ENCODE measurements around the gene PIAS4. TPM values are rescaled to one million over a fixed set of nuclear protein-coding genes. Genes with fewer than 3 reads are reported as not detected.

Gene PIAS4
- total RNA-seq, 2 experiments from 2014 or later, result 32.9 to 34.7 TPM

GRCh38 chr19:4080473-4080872, 72.9 kb downstream of the PIAS4 start:
- ChIA-PET CTCF (no interaction called here), POLR2A (no interaction called here)

- ChIA-PET CTCF (interaction anchor here (0.6 to 1.1 kb wide), 5 partner anchors 14 to 1121 kb away, joined by 3 to 5 read pairs (median 4); no protein-coding TSS in a partner anchor), POLR2A (no interaction called here)
Measured at GRCh38 chr19:4081441-4082129, 74.0 kb downstream of the PIAS4 start.

- ChIA-PET CTCF (interaction anchor here (0.7 to 1.1 kb wide), 3 partner anchors 13 to 59 kb away, joined by 3 to 5 read pairs (median 4); no protein-coding TSS in a partner anchor), POLR2A (interaction anchor here (0.7 kb wide), 1 partner anchor 33 kb away, joined by 4 read pairs; no protein-coding TSS in a partner anchor)
Measured at GRCh38 chr19:4082172-4082571, 74.6 kb downstream of the PIAS4 start.

- ChIA-PET POLR2A (interaction anchor here (0.5 to 0.7 kb wide), 3 partner anchors 24 to 832 kb away, joined by 3 to 4 read pairs (median 3); no protein-coding TSS in a partner anchor), CTCF (interaction anchor here (0.6 kb wide), 1 partner anchor 120 kb away, joined by 4 read pairs; no protein-coding TSS in a partner anchor)
Measured at GRCh38 chr19:4083677-4084546, 76.4 kb downstream of the PIAS4 start.

GRCh38 chr19:4084547-4084877, 77.0 kb downstream of the PIAS4 start:
- POLR2A ChIA-PET, result interaction anchor here (0.5 kb wide), 1 partner anchor 832 kb away, joined by 3 read pairs; no protein-coding TSS in a partner anchor
- CTCF ChIA-PET, result no interaction called here

- POLR2A ChIA-PET, result interaction anchor here (0.6 kb wide), 1 partner anchor 1178 kb away, joined by 5 read pairs; no protein-coding TSS in a partner anchor
- CTCF ChIA-PET, result interaction anchor here (0.7 to 1.0 kb wide), 2 partner anchors 54 to 541 kb away, joined by 3 to 4 read pairs; no protein-coding TSS in a partner anchor
Measured at GRCh38 chr19:4086411-4086867, 78.9 kb downstream of the PIAS4 start.

- POLR2A ChIA-PET, result interaction anchor here (0.6 kb wide), 2 partner anchors 9 to 21 kb away, joined by 3 to 7 read pairs; partner anchors contain the start of gene ZBTB7A
Measured at GRCh38 chr19:4087787-4088679, 80.5 kb downstream of the PIAS4 start.

GRCh38 chr19:4088975-4089374, 81.4 kb downstream of the PIAS4 start:
- ChIA-PET CTCF (interaction anchor here (0.6 to 1.4 kb wide), 5 partner anchors 10 to 101 kb away, joined by 3 to 9 read pairs (median 3); no protein-coding TSS in a partner anchor), POLR2A (interaction anchor here (0.6 to 1.1 kb wide), 5 partner anchors 16 to 29 kb away, joined by 3 to 16 read pairs (median 4); partner anchors contain the start of gene ZBTB7A)

More at GRCh38 chr19:4087787-4088679, 80.5 kb downstream of the PIAS4 start:
- CTCF ChIA-PET, result interaction anchor here (0.7 to 1.4 kb wide), 3 partner anchors 11 to 102 kb away, joined by 3 to 9 read pairs (median 4); no protein-coding TSS in a partner anchor

Other genes starting within 250 kb of the PIAS4 start
- gene APBA3, start 246.0 kb upstream of the PIAS4 start, total RNA-seq, result 10 to 100 TPM; 36.9 to 39.1 TPM
- 10 to 100 TPM; 83.1 to 88.8 TPM for gene MRPL54, start 245.1 kb upstream of the PIAS4 start, total RNA-seq
- gene RAX2, start 235.5 kb upstream of the PIAS4 start, total RNA-seq, result not detected
- gene MATK, start 221.4 kb upstream of the PIAS4 start, total RNA-seq, result 10 to 100 TPM; 36.1 to 39.3 TPM
- gene ZFR2, start 138.7 kb upstream of the PIAS4 start, total RNA-seq, result 1 to 10 TPM in 1 of 2 experiments, under 1 TPM in 1; 0.69 to 1.0 TPM
- not detected for gene ATCAY, start 127.1 kb upstream of the PIAS4 start, total RNA-seq
- gene NMRK2, start 74.7 kb upstream of the PIAS4 start, total RNA-seq, result not detected
- gene DAPK3, start 36.6 kb upstream of the PIAS4 start, total RNA-seq, result 10 to 100 TPM; 42.3 to 42.5 TPM
- gene EEF2, start 22.3 kb upstream of the PIAS4 start, total RNA-seq, result 1,000 to 10,000 TPM; 3,176 to 3,180 TPM
- 10 to 100 TPM; 41.9 to 42.4 TPM for gene ZBTB7A, start 59.2 kb downstream of the PIAS4 start, total RNA-seq
- gene MAP2K2, start 116.4 kb downstream of the PIAS4 start, total RNA-seq, result 100 to 1,000 TPM; 145 to 149 TPM
- not detected for gene CREB3L3, start 145.9 kb downstream of the PIAS4 start, total RNA-seq
- gene SIRT6, start 174.8 kb downstream of the PIAS4 start, total RNA-seq, result 10 to 100 TPM; 33.0 to 34.0 TPM
- 1 to 10 TPM in 1 of 2 experiments, under 1 TPM in 1; 0.78 to 1.0 TPM for gene ANKRD24, start 175.0 kb downstream of the PIAS4 start, total RNA-seq
- gene EBI3, start 221.8 kb downstream of the PIAS4 start, total RNA-seq, result 1 to 10 TPM; 8.4 to 9.7 TPM
- gene YJU2, start 239.3 kb downstream of the PIAS4 start, total RNA-seq, result 10 to 100 TPM; 29.7 to 35.1 TPM

Measured in activated CD8-positive, alpha-beta memory T cell treated with anti-CD3 and anti-CD28 coated beads for 36 hours (primary cell).